Iris pigment epithelial cell (primary cell): ENCODE data around the gene SLC13A3.

Experiments
- DNase-seq: peaks from one replicate; pipeline ENCODE4 v3.0.0-alpha.2; 2011; ENCODE audit warnings: low read depth

Gene SLC13A3

DNA sequence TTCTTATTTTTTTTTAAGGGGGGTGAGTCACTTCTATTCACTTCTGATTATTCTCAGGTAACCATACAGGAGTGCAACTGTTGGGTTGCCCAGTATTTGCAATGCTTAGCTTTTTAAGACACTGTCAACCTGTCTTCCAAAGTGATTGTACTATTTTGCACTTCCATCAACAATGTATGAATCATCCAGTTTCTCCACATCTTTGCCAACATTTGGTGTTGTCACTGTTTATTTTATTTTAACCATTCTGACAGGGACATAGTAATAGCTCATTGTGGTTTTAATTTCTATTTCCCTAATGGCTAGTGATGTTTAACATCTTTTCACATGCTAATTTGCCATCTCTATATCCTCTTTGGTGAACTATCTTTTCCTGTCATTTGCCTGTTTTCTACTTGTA lies 1.4 kb upstream of the SLC13A3 start:
- peak; percentile 38 for DNase-seq

DNA sequence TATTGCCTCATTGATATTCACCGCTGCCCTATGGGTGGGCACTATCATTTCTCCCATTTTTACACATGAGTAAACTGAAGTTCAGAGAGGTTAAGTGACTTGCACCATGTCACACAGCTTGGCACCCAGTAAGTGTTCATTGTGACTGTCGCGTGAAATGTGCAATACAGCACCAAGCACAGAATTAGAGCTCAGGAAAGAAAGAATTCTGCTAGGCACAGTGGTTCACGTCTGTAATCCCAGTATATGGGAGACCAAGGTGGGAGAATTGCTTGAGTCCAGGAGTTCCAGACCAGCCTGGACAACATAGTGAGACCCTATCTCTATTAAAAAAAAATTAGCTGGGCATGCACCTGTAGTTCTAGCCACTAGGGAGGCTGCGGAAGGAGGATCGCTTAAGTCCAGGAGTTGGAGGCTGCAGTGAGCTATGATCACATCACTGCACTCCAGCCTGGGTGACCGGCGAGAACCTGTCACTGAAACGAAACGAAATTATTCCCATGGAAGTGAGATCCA lies 626 bp downstream of the SLC13A3 start:
- DNase-seq = no peak

DNA sequence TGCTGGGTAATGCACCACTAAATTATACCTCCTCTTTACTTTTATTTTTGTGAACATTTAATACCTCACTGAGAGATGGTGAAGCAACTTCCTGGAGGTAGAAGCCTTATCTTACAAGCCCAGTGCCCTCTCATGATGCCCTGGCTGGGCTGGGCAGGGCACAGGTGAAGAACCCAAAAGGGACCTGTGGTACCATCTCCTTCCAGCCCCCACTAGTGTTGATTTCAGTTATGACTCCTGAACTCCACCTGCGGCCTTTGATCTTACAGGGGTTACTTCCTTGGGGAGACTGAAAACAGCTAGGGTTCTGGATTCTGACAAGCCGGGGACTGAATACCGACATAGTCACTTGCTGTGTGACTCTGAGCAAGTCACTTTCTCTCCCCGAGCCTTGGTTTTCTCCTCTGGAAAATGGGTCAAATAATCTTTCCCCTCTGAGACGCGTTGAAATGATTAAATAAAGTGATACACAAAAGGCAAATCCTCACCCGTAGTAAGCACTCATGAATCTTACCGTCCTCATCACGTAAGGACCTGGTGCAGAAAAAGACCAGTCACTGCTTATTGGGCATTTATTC lies 1.2 kb downstream of the SLC13A3 start:
- DNase-seq = no peak

DNA sequence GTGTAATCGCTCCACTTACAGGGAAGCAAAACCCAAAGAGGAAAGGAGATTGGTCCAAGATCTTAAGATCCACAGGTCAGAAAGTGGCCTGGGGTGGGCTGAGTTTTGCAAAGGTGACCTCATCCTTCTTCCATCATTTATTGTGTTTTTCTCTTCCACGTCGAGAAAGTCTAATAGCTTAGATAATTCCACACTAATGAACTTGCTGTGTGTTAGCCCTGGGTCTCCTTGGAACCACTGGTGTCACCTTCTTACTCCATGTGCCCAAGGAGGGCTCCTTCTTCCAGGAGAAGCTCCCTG lies 1.7 kb downstream of the SLC13A3 start:
- no peak for DNase-seq

DNA sequence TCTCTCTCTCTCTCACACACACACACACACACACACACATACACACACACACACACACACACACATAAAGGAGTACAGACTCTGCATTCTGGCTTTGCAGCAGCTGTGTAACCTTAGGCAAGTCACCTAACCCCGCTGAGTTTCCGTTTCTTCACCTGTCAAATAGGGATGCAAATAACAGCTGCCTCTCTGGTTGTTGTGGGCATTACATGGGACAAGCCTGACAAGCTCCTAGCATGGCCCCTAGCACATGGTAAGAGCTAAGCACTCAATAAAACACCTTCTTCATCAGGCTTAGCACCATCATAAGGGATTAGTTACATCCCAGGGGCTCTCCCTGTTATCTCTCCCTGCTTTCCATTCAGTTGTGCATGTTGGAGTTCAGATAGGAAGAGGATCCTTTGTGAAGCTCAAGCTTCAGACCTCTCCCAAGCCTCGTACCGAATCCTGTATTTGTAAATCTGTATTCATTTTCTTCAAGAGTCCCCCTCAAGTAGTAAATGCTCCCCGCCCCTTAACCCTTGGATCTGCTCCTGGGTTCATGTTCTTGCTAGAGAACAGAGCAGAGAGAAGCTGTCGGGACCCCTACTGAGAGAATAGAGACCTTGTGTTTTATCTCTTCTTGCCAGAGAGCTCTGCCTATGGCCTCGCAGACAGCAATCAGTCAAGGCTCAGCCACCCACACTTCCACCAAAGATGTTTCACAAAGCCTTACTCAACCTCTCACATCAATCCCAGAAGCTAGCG lies 2.2 kb downstream of the SLC13A3 start:
- no peak for DNase-seq

DNA sequence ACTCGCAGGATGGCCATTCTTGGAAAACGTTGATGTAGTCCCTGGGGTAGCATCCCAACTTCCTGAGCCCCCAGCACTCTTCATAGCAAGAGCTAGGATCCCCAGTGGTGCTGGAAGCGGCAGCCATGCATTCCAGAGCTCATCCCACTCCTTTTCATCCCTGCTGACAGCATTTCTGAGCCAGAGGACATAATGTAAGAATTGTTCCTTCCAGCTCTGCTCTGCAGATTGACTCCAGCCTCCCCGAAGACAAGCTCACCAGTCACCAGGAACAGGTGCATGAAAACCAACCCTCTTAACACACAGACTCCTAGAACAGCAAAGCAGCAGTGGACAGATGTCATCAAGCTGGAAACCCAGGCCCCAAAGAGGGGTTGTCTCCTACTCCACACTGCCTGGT lies 3.8 kb downstream of the SLC13A3 start:
- no peak for DNase-seq

DNA sequence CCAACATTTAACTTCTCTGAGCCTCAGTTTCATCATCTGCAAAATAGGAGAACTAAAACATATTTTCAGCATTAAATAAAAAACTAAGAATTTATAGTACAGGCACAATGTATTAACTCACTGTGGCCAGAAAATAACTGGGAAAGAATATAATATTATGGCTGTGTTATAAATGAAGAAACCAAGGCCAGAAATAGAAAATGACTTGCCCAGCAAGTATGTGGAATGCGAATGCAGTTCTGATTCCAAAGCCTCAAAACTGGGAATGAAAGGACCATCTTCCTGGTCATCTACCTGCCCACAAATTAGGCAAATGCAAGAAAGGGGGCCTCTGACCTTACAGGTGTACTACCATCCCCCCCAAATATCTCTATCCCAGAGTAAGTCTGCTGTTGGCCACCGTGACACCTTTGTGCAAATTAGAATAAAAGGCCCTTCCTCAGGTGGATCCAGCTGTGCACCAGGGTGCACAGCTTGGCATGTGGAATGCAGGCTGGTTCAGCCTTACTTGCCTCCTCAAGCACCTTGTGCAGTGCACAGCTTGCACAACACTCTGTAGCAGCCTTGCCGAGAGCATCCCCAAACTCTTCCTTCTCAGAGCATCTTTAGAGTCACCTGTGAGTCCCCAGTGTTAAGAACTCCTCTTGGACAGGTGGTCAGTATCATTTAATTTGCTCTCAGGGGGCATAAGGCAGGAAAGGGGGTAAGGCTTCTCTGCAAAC lies 4.4 kb downstream of the SLC13A3 start:
- no peak for DNase-seq

DNA sequence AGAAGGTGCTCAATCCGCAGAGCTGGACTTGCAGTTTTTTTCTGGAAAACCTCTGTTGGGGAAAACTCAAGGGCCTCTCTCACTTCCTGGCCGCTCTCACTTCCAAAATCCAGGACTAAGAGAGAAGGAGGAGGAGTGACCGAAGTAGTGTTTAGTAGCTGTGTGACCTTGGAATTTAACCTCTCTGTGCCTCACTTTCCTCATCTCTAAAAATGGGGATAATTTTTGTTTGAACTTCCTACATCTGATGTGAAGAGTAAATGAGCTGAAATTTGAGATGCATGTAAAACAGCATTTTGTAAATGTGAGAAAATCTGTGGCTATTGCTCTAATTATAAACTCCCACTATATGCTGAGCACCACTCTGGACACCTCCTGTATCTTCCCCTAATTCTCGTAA lies 5.1 kb downstream of the SLC13A3 start:
- no peak for DNase-seq

DNA sequence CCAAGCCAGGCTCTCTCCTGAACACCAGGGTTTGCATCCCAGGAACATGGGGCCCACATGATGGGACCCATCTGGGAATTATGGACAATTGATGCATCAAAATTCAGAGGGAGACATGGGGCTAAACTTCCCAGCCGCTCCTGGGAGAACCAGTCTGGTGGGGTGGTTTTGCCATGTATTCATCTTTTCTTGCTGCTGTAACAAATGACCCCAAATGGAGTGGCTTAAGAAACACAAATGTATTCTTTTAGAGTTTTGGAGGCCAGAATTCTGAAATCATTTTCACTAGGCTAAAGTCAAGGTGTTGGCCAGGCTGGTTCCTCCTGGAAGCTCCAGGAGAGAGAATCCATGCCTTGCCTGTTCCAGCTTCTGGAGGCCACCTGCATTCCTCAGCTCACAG lies 6.5 kb downstream of the SLC13A3 start:
- no peak for DNase-seq

DNA sequence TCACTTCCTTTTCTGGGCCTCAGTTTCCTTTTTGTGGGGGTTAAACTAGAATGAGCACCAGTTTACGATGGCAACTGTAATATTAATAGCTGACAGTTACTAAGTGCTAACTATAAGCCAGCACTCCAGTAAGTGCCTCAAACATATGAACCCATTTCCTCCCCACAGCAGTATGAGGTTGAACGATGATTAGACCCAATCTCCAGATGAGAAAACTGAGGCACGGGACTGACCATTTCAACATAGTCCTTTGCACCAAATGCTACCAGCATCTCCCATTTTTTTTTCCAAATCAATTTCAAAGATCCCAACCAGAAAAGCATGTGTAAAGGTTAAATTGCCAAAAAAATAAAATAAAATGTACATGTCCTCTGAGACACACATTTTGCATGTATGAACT lies 7.1 kb downstream of the SLC13A3 start:
- no peak for DNase-seq

DNA sequence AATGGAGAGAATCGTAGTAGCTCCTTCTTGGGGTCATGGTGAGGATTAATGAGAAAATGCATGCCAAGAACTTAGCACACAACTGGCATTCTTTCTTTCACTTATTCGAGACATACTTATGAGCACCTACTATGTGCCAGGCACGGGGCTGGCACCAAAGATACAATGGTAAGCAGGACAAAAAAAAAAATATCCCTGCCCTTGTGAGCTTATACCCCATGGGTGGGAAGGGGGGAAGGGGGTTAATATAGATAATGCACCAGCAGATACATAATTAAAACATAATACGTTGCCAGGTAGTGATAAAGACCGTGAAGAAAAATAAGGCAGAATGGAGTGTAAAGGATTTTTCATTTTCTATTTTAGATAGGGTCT lies 8.3 kb downstream of the SLC13A3 start:
- DNase-seq = no peak

DNA sequence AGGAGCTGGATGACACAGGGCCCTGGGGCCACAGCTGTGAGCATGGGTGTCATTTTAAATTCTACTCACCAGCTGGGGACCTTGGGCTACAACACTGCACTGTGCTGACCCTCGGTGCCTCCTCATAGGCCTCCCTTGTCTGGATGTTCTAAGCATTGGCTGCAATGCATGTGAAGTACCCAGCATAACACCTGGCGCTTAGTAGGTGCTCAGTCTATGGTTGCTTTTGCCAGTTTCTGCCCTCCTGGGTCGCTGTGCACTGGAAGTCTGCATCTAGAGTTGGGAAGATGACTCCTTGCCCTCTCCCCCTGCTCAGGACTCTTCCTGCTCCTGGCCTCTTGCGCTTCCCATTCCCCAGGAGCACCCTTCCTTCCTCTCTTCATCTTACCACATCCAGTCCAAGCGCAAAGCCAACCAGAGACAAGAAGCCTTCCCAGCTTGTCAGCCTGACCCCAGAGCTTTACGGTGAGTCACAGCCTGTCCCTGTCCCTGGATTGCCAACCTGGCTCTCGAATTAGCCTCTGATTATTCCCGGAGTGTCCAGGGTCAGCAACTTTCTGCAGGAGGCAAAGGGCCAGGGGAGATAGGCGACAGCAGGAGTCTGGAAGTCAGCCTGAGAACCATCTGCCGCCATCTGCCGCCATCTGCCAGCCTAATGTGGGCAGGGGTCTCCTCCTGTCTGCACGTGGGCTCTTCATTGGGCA lies 8.8 kb downstream of the SLC13A3 start:
- no peak for DNase-seq

DNA sequence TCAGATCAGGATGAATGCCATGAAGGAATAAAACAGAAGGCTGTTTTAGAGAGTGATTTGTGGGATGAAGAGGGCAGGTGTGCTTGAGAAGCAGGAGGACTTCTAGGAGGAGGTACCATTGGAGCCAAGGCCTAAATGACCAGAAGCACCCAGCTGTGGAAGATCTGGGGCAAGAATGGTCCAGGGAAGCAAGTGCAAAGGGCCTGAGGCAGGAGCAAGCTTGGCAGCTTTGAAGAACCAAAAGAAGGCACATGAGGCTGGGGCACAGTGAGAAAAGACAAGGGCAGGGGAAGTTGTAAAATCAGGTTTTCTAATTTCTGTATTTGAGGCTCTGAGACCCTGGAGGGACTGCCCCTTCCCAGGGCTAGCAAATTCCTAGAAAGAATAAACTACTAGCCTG lies 9.8 kb downstream of the SLC13A3 start:
- DNase-seq = no peak

DNA sequence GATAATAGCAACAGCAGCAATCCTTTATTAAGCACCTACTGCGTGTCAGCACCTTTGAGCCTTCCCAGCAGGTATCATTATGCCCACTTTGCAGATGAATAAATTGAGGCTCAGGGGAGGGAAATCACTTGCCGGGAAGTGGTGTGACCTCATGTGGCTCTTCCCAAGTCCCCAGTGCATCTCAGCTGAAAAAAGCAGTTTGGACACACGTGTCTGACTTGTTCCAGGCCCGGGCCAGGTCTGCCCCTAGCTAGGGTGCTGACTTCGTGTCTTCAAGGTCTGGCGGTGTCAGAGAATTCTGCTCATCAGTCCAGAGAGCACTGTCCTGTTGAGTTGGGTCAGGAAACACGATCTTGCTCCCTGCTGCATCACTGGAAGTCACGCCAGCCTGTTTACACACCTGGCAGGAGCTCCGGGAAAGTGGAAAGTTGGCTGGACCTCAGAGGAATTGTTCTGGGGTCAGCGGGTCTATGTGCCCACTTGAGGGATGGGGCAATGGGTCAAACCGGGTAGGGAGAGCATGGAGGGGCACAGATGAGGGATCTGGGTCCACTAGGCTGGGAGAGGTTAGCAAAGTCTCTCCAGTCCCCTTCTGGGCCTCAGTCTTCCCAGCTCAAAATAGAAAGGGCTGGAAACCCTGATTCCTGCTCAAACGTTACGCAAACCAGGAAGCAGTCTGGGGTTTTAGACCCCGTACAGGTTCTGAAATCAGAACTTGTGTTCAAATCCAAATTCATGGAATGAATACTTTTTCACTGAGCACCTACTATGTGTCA lies 10.5 kb downstream of the SLC13A3 start:
- DNase-seq = no peak

DNA sequence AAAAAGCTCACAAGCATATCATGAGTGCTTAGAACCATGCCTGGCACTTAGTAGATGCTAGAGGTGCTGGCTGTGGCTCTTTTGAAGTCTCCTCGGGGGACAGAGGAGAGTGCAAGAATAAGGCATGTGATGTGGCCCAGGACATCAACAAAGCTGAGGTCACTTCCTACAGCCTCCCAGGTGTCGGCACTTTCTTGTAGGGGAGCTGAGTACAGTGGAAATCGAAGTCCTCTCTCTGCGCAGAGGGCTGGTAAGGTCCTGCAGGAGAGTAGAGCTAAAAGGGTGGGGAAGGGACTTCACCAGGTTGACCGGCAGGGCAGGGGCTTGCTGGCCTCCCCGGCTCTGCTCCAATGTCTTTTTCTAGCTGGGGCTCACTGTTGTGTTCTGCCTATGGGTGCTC lies 11.2 kb downstream of the SLC13A3 start:
- no peak for DNase-seq

DNA sequence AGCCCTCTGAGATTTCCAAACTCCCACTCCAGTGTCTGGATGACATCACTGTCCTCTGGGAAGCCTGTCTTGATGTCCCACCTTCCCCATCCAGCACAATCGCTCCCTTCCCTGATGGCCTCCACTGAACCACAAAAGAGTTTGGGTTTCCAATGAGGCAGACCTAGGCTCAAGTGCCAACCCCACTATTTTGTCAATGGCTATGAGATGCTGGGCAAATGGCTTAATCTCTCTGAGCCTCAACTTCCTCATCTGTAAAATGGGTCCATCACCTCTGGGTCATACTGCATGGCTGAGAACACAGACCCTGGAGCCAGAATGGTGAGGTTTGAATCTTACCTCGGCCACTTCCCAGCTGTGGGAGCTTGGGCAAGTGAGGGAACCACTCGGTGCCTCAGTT lies 11.7 kb downstream of the SLC13A3 start:
- no peak for DNase-seq

DNA sequence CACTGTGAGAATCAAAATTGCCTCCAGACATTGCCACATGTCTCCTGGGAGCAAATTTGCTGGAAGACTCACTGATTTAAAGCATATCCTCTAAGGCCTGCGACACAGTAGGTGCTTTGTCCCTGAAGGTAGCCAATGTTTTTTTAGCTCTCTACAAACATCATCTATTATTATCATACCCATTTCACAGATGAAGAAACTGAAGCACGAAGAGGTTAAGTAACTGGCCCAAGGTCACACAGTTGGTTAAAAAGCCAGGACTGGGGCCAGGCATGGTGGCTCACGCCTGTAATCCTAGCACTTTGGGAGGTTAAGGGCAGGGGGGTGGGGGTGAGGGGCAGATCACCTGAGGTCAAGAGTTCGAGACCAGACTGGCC lies 12.4 kb downstream of the SLC13A3 start:
- no peak for DNase-seq

DNA sequence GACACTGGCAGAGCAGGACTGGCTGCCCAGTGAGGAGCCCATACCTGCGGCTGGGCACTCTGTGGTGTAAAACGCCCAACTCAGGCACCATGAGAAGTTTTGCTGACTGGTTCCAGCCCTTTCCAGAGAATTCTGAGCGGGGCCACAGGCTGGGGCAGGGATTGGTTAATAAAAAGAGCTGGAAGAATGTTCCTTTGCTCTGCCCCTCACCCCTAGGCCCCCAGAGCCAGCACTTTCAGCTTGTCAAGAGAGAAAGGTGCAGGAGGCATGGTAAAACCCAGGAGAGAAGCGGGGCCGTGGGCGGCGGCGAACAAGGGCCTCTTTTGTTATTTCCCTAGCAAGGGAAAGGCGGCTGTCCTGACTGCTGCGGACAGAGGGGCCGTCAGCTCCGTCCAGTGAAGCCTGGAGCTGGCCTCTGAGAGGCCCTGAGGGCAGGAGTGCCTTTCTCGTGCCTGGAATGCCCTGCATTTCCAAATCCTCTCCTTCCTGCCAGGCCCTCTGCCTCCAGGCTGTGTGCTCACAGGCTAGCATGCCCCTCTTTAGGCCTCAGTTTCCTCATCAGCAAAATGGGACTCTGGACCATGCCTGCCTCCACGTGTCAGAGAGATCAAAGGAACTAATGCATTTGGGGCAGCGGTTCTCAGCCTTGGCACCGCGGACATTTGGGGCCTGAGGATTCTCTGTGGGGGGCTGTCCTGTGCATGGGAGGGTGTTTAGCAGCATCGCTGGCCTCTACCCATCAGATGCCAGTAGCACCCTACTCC lies 12.9 kb downstream of the SLC13A3 start:
- no peak for DNase-seq

DNA sequence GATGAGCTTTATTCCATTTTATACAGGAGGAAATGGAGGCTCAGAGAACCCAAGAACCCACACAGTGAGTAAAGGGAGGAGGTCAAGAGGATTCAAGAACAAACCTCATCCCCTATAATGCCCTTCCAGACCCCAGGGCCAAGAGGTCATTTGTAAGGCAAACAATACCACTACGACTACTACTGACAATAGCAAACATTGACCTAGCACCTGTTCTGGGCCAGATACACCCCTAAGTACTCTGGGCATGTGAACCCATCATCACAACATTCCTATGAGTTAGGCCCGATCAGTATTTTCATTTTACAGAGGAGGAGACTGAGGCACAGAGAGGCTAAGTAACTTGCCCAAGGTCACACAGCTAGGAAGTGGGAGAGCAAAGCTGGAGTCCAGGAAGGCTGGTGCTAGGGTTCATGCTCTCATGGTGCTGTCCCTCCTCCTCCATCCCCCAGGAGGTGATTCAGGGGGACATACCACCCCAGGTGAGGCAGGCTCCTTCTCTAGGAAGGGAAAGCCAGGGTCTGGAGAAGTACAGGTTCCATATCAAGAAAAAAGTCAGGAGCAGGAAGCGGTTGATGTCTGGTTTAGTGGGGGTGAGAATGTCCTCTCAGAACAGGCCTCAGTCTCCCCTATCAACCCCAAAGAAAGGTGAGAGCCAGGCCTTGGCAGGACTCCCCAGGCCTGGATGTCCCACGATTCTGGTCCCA lies 13.7 kb downstream of the SLC13A3 start:
- no peak for DNase-seq

DNA sequence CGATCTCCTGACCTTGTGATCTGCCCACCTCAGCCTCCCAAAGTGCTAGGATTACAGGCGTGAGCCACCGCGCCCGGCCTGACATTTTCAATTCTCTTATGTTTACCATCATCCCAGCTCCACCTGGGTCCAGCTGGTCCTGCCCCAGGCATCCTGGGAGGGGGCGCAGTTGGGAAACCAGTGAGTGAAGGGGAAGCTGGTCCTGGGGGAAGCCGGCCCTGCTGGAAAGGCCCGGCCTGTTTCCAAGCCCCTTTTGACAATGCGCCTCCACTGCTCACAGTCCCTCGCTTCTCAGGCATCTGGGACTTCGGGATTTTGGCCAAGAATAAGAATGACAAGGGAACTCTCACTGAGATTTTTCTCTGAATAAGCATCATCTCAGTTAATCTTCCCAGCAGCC lies 14.2 kb downstream of the SLC13A3 start:
- no peak for DNase-seq

DNA sequence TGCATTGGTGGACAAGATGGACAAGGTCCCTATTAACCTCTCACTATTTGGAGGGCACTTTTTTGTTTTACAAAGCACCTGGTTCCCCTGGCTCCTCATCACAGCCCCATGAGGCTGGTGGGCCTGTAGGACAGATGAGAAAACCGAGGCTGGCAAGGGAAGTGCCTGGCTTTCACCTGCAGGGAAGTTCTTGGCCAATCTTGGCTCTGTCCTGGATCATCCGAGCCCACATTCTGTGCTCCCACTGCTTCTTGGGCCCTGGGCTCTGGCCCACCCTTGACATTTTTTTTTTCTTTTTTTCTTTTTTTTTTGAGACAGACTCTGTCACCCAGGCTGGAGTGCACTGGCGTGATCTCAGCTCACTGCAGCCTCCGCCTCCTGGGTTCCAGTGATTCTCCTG lies 14.7 kb downstream of the SLC13A3 start:
- no peak for DNase-seq
